ENCODE results near the gene FLT3. TPM values are rescaled to one million over a fixed set of nuclear protein-coding genes. Genes with fewer than 3 reads are reported as not detected.

Gene FLT3
- total RNA-seq, 2 donors from 2014 or later: 0.12 to 0.26 TPM

GRCh38 chr13:27961227-27962085 lies 138.9 kb downstream of the FLT3 start:
- Histone ChIP-seq H3K27me3 (peaks cover 24 to 49% of the 10 kb centered on the region in 2 donors), H3K9me3 (no peaks in the 10 kb centered on the region), H3K4me1 (peaks cover 0 to 20% of the 10 kb centered on the region in 2 donors), H3K4me3 (peak overlapping the region; percentile 4 to 38), H3K36me3 (no peaks in the 10 kb centered on the region), H3K27ac (no peak overlapping the region)
- no peak for DNase-seq (ENCODE audit: low spot score)
- TF ChIP-seq CTCF (IDR thresholded peaks at IDR 0.05): no peak

GRCh38 chr13:27960362-27961226 lies 139.8 kb downstream of the FLT3 start:
- H3K9me3 ChIP-seq: no peaks in the 10 kb centered on the region
- H3K27ac ChIP-seq: no peak overlapping the region
- DNase-seq (ENCODE audit: low spot score): no peak
- no peaks in the 10 kb centered on the region for H3K36me3 ChIP-seq
- H3K4me1 ChIP-seq: peaks cover 0 to 16% of the 10 kb centered on the region in 2 donors
- peak in 1 of 2 donors; percentile 50 for TF ChIP-seq CTCF (IDR thresholded peaks at IDR 0.05)
- peak overlapping the region; percentile 4 to 38 for H3K4me3 ChIP-seq
- peaks cover 28 to 50% of the 10 kb centered on the region in 2 donors for H3K27me3 ChIP-seq

- peaks cover 30 to 54% of the 10 kb centered on the region in 2 donors for H3K27me3 ChIP-seq
- peaks cover 0 to 16% of the 10 kb centered on the region in 2 donors for H3K4me1 ChIP-seq
- H3K27ac ChIP-seq: no peak overlapping the region
- no peaks in the 10 kb centered on the region for H3K9me3 ChIP-seq
- peak overlapping the region in 1 of 2 donors; percentile 38 for H3K4me3 ChIP-seq
- DNase-seq (ENCODE audit: low spot score): no peak
- no peak for TF ChIP-seq CTCF (IDR thresholded peaks at IDR 0.05)
- no peaks in the 10 kb centered on the region for H3K36me3 ChIP-seq
Observed at GRCh38 chr13:27959976-27960361, 140.4 kb downstream of the FLT3 start.

- Histone ChIP-seq H3K27me3 (peaks cover 41 to 74% of the 10 kb centered on the region in 2 donors), H3K9me3 (no peaks in the 10 kb centered on the region), H3K4me3 (no peak overlapping the region), H3K27ac (no peak overlapping the region), H3K36me3 (no peaks in the 10 kb centered on the region), H3K4me1 (peaks cover 0 to 30% of the 10 kb centered on the region in 2 donors)
- TF ChIP-seq CTCF (IDR thresholded peaks at IDR 0.05): no peak
- DNase-seq (ENCODE audit: low spot score): no peak
Observed at GRCh38 chr13:27956576-27957300, 143.6 kb downstream of the FLT3 start.

GRCh38 chr13:27955014-27955591 lies 145.3 kb downstream of the FLT3 start:
- Histone ChIP-seq H3K9me3 (no peaks in the 10 kb centered on the region), H3K27ac (no peak overlapping the region), H3K36me3 (no peaks in the 10 kb centered on the region), H3K4me3 (no peak overlapping the region), H3K27me3 (peaks cover 41 to 58% of the 10 kb centered on the region in 2 donors), H3K4me1 (peaks cover 0 to 17% of the 10 kb centered on the region in 2 donors)
- TF ChIP-seq CTCF (IDR thresholded peaks at IDR 0.05): no peak
- no peak for DNase-seq (ENCODE audit: low spot score)
